Gastrocnemius medialis (tissue), 4 donors: ENCODE results near the gene HDGFL2. TPM values are rescaled to one million over a fixed set of nuclear protein-coding genes. Genes with fewer than 3 reads are reported as not detected.

Experiments used
- ATAC-seq, 2 donors: fragments of 150-250 bp; one replicate each; pipeline ENCODE4 v1.9.1; 2016
- DNase-seq, 2 donors: peaks; one replicate each; pipeline ENCODE4 v3.0.0-alpha.2; 2019
- H3K27ac ChIP-seq, 4 donors: fragments of 200-600 bp; sonication (generic); 1 replicate in 1 of 4; 2 replicates in 3 of 4; pipeline ENCODE4 v1.5.1; 2016 to 2018; ENCODE audit warnings: mild to moderate bottlenecking in 2 of 4, moderate library complexity in 1 of 4
- H3K27me3 ChIP-seq, 3 donors: fragments of 200-600 bp; sonication (generic) in 2 of 3; 1 replicate in 1 of 3; 2 replicates in 2 of 3; pipeline versions ENCODE4 v1.5.1 to v1.6.0; 2016 to 2019; ENCODE audit warnings: mild to moderate bottlenecking in 1 of 3, moderate library complexity in 1 of 3
- H3K36me3 ChIP-seq, 2 donors: fragments of 200-600 bp; sonication (generic) in 1 of 2; one replicate each; pipeline ENCODE4 v1.5.1; 2017 to 2018
- H3K4me1 ChIP-seq, 2 donors: fragments of 200-600 bp; sonication (generic) in 1 of 2; one replicate each; pipeline ENCODE4 v1.5.1; 2016 to 2017; ENCODE audit warnings: mild to moderate bottlenecking in 2 of 2
- H3K4me3 ChIP-seq, 4 donors: fragments of 200-600 bp; sonication (generic) in 3 of 4; 1 replicate in 1 of 4; 2 replicates in 3 of 4; pipeline ENCODE4 v1.5.1; 2016 to 2019; ENCODE audit warnings: mild to moderate bottlenecking in 2 of 4
- H3K9me3 ChIP-seq, 3 donors: fragments of 200-600 bp; sonication (generic) in 2 of 3; 1 replicate in 1 of 3; 2 replicates in 2 of 3; pipeline ENCODE4 v1.5.1; 2016 to 2019
- CTCF ChIP-seq, 5 experiments: fragments of 450-650 bp in 3 of 5; fragments of 200-600 bp in 2 of 5; sonication (generic) in 2 of 5; IDR thresholded peaks in 4 of 5; conservative IDR thresholded peaks in 1 of 5; 1 replicate in 4 of 5; 2 replicates in 1 of 5; pipeline ENCODE4 v1.5.1; 2016 to 2019; ENCODE audit warnings: antibody characterized with exemption in 5 of 5, mild to moderate bottlenecking in 3 of 5, moderate library complexity in 3 of 5
- POLR2A ChIP-seq, 2 donors: fragments of 450-650 bp; IDR thresholded peaks; one replicate each; pipeline ENCODE4 v1.6.1; 2017; ENCODE audit warnings: antibody characterized with exemption in 2 of 2, mild to moderate bottlenecking in 2 of 2, moderate library complexity in 2 of 2
- in situ Hi-C, 4 donors: fragments of 200-750 bp; cut with MboI; loops; one replicate each; pipeline versions ENCODE4 v1.15.0 to v1.8.0; 2017; ENCODE audit warnings: low sequenced_read_pairs in 4 of 4
- intact Hi-C: fragments of 100-400 bp; cut with DNase I; formaldehyde crosslinking; loops from one replicate; pipeline ENCODE4 v1.15.1; 2023; ENCODE audit warnings: low total_unique reads
- total RNA-seq, 4 donors: library from RNA; depleted of rRNA; stranded (reverse); fragments of >200 nt; gene quantifications; one replicate each; pipeline versions ENCODE4 v1.1.0 to v1.2.3, GENCODE V29; 2016

Gene HDGFL2
- total RNA-seq, 4 donors from 2014 or later, result 46.5 to 83.2 (median 56.1) TPM

GRCh38 chr19:4493104-4493928 lies 21.2 kb downstream of the HDGFL2 start:
- intact Hi-C loops, result no loop called here
- DNase-seq (no peak), ATAC-seq (no peak)

GRCh38 chr19:4493929-4494690 lies 22.0 kb downstream of the HDGFL2 start:
- intact Hi-C loops, result no loop called here
- ATAC-seq, result no peak

More at GRCh38 chr19:4493104-4493928, 21.2 kb downstream of the HDGFL2 start:
- Histone ChIP-seq H3K27ac (no peak overlapping the region), H3K4me3 (no peak overlapping the region), H3K27me3 (no peaks in the 10 kb centered on the region), H3K9me3 (no peaks in the 10 kb centered on the region), H3K4me1 (no peaks in the 10 kb centered on the region), H3K36me3 (peaks cover 0 to 70% of the 10 kb centered on the region in 2 donors)
- TF ChIP-seq POLR2A (IDR thresholded peaks at IDR 0.05), result no peak
- TF ChIP-seq CTCF (IDR thresholded peaks at IDR 0.05 in 4 of 5, conservative IDR thresholded peaks at IDR 0.05 in 1 of 5), result no peak
- in situ Hi-C loops, result no loop called here

GRCh38 chr19:4494691-4495064 lies 22.6 kb downstream of the HDGFL2 start:
- Histone ChIP-seq H3K9me3 (no peaks in the 10 kb centered on the region), H3K27me3 (no peaks in the 10 kb centered on the region), H3K36me3 (peaks cover 0 to 66% of the 10 kb centered on the region in 2 donors), H3K4me3 (no peak overlapping the region), H3K27ac (no peak overlapping the region), H3K4me1 (no peaks in the 10 kb centered on the region)
- in situ Hi-C loops (no loop called here), intact Hi-C loops (no loop called here)
- DNase-seq (no peak), ATAC-seq (no peak)
- TF ChIP-seq POLR2A (IDR thresholded peaks at IDR 0.05) (no peak), CTCF (IDR thresholded peaks at IDR 0.05 in 4 of 5, conservative IDR thresholded peaks at IDR 0.05 in 1 of 5) (no peak)

More at GRCh38 chr19:4493929-4494690, 22.0 kb downstream of the HDGFL2 start:
- in situ Hi-C loops, result no loop called here
- TF ChIP-seq POLR2A (IDR thresholded peaks at IDR 0.05), result no peak
- no peak for TF ChIP-seq CTCF (IDR thresholded peaks at IDR 0.05 in 4 of 5, conservative IDR thresholded peaks at IDR 0.05 in 1 of 5)
- H3K4me3 ChIP-seq, result no peak overlapping the region
- no peaks in the 10 kb centered on the region for H3K27me3 ChIP-seq
- H3K4me1 ChIP-seq, result no peaks in the 10 kb centered on the region
- H3K9me3 ChIP-seq, result no peaks in the 10 kb centered on the region
- no peak overlapping the region for H3K27ac ChIP-seq
- DNase-seq, result no peak
- H3K36me3 ChIP-seq, result peaks cover 0 to 72% of the 10 kb centered on the region in 2 donors

- no peaks in the 10 kb centered on the region for H3K9me3 ChIP-seq
- in situ Hi-C loops (no loop called here), intact Hi-C loops (no loop called here)
- no peak for ATAC-seq
- H3K36me3 ChIP-seq, result peaks cover 0 to 59% of the 10 kb centered on the region in 2 donors
- TF ChIP-seq CTCF (IDR thresholded peaks at IDR 0.05 in 4 of 5, conservative IDR thresholded peaks at IDR 0.05 in 1 of 5), result no peak
- TF ChIP-seq POLR2A (IDR thresholded peaks at IDR 0.05), result no peak
- no peaks in the 10 kb centered on the region for H3K27me3 ChIP-seq
- no peak for DNase-seq
- H3K4me1 ChIP-seq, result no peaks in the 10 kb centered on the region
- no peak overlapping the region for H3K4me3 ChIP-seq
- H3K27ac ChIP-seq, result no peak overlapping the region
Observed at GRCh38 chr19:4495471-4495870, 23.4 kb downstream of the HDGFL2 start.
